GM23338 (cell line): ENCODE measurements around the gene CLEC11A. TPM values are rescaled to one million over a fixed set of nuclear protein-coding genes. Genes with fewer than 3 reads are reported as not detected.
"Not testable (repeated sequence)": the region's sequence is repeated elsewhere in the genome, so short reads cannot be mapped to it uniquely, and the experiment has no call there.

Experiments used
- ATAC-seq: fragments of 200-7000 bp; cut with Tn5 transposase; 3 replicates; pipeline ENCODE4 v1.9.1; 2020
- DNase-seq: peaks from one replicate; pipeline ENCODE4 v3.0.0-alpha.2; 2015; ENCODE audit warnings: low spot score
- H2AFZ ChIP-seq: fragments of 200-600 bp; sonication (generic); 2 replicates; pipeline ENCODE4 v1.8.0; 2016; ENCODE audit warnings: antibody characterized with exemption, mild to moderate bottlenecking, moderate library complexity
- H3F3A ChIP-seq: fragments of 200-600 bp; sonication (generic); replicated peaks from 2 replicates; pipeline ENCODE4 v1.8.0; 2017; ENCODE audit warnings: antibody characterized with exemption, mixed run types, low read depth
- H3K27ac ChIP-seq: fragments of 200-600 bp; sonication (generic); 2 replicates; pipeline ENCODE4 v1.6.1; 2016; ENCODE audit warnings: low read depth
- H3K27me3 ChIP-seq: fragments of 200-600 bp; sonication (generic); 2 replicates; pipeline ENCODE4 v1.8.0; 2016; ENCODE audit warnings: mild to moderate bottlenecking, mixed run types, moderate library complexity; ENCODE audit not compliant: insufficient read depth
- H3K36me3 ChIP-seq: fragments of 200-600 bp; sonication (generic); 2 replicates; pipeline ENCODE4 v1.8.0; 2016; ENCODE audit warnings: mild to moderate bottlenecking; ENCODE audit not compliant: insufficient read depth
- H3K4me1 ChIP-seq: fragments of 200-600 bp; sonication (generic); 2 replicates; pipeline ENCODE4 v1.8.0; 2016; ENCODE audit warnings: mild to moderate bottlenecking, moderate library complexity; ENCODE audit not compliant: insufficient read depth
- H3K4me2 ChIP-seq: fragments of 200-600 bp; sonication (generic); 2 replicates; pipeline ENCODE4 v1.7.1; 2017; ENCODE audit warnings: mixed run types
- H3K4me3 ChIP-seq: fragments of 200-600 bp; sonication (generic); 2 replicates; pipeline ENCODE4 v1.6.1; 2016; ENCODE audit warnings: mixed run types
- H3K79me2 ChIP-seq: fragments of 200-600 bp; sonication (generic); replicated peaks from 2 replicates; pipeline ENCODE4 v1.8.0; 2017; ENCODE audit warnings: mild to moderate bottlenecking; ENCODE audit not compliant: insufficient read depth
- H3K9me2 ChIP-seq: fragments of 200-600 bp; sonication (generic); 2 replicates; pipeline ENCODE4 v1.8.0; 2017; ENCODE audit not compliant: insufficient read depth
- H4K20me1 ChIP-seq: fragments of 200-600 bp; sonication (generic); replicated peaks from 2 replicates; pipeline ENCODE4 v1.8.0; 2017; ENCODE audit warnings: mild to moderate bottlenecking; ENCODE audit not compliant: insufficient read depth
- H3K27ac Mint-ChIP-seq: 2 replicates; pipeline ENCODE4 v1.8.0; 2020; ENCODE audit warnings: inconsistent platforms, mild to moderate bottlenecking, moderate library complexity, mixed read lengths
- H3K27me3 Mint-ChIP-seq: 3 replicates; pipeline ENCODE4 v1.8.0; 2022; ENCODE audit warnings: low read depth, mild to moderate bottlenecking, moderate library complexity, mixed read lengths, inconsistent platforms; ENCODE audit not compliant: insufficient read depth, poor library complexity
- H3K36me3 Mint-ChIP-seq: 3 replicates; pipeline ENCODE4 v1.8.0; 2021; ENCODE audit warnings: low read depth, mild to moderate bottlenecking, inconsistent platforms, moderate library complexity, mixed read lengths
- H3K4me1 Mint-ChIP-seq: 3 replicates; pipeline ENCODE4 v1.8.0; 2020; ENCODE audit warnings: mild to moderate bottlenecking, inconsistent platforms, mixed read lengths
- H3K4me3 Mint-ChIP-seq: 3 replicates; pipeline ENCODE4 v1.8.0; 2021; ENCODE audit warnings: moderate library complexity, mild to moderate bottlenecking, inconsistent platforms, mixed read lengths
- H3K9me3 Mint-ChIP-seq: 3 replicates; pipeline ENCODE4 v1.8.0; 2020; ENCODE audit warnings: moderate library complexity, mild to moderate bottlenecking, inconsistent platforms, mixed read lengths
- CREB1 ChIP-seq: fragments of 250-450 bp; sonication (Bioruptor Pico); IDR thresholded peaks from 2 replicates; pipeline ENCODE4 v1.5.0; 2020; ENCODE audit warnings: low read depth, mild to moderate bottlenecking, moderate library complexity
- EZH2 ChIP-seq: fragments of 200-600 bp; sonication (generic); IDR thresholded peaks from one replicate; pipeline ENCODE4 v1.8.0; 2017; ENCODE audit warnings: antibody characterized with exemption, mild to moderate bottlenecking, low read depth; ENCODE audit not compliant: unreplicated experiment
- ZNF114 ChIP-seq: fragments of 250-450 bp; sonication (Bioruptor Pico); IDR thresholded peaks from 2 replicates; pipeline ENCODE4 v1.5.0; 2020; ENCODE audit warnings: mild to moderate bottlenecking, moderate library complexity
- polyA plus RNA-seq: library from polyadenylated mRNA; unstranded; fragments of >200 nt; fragmentation: Nextera tagmentation; extraction: Ambion mirVana; gene quantifications from 2 replicates; pipeline ENCODE4 v1.2.1, GENCODE V29; 2016
- total RNA-seq: library from RNA; depleted of rRNA; stranded (reverse); fragments of >200 nt; shearing (Covaris generic); gene quantifications from 2 replicates; pipeline ENCODE4 v1.2.3, GENCODE V29; 2014

The CLEC11A gene
- total and polyA plus RNA-seq, 2 experiments from 2014 or later = 8.0 to 15.5 TPM

- H3K4me3 ChIP-seq, H3K79me2 ChIP-seq, ATAC-seq, H2AFZ ChIP-seq, H3F3A ChIP-seq, H3K4me1 Mint-ChIP-seq, H4K20me1 ChIP-seq, H3K27me3 Mint-ChIP-seq, H3K27ac Mint-ChIP-seq, DNase-seq, H3K4me3 Mint-ChIP-seq, H3K4me2 ChIP-seq, H3K27me3 ChIP-seq, H3K9me2 ChIP-seq, H3K4me1 ChIP-seq, H3K36me3 ChIP-seq, H3K27ac ChIP-seq: not testable (repeated sequence)
- Mint-ChIP-seq H3K9me3 (peaks cover 91% of the 10 kb centered on the region), H3K36me3 (peaks cover 26% of the 10 kb centered on the region)
Measured at GRCh38 chr19:50766746-50767145, 43.6 kb downstream of the CLEC11A start.

DNA sequence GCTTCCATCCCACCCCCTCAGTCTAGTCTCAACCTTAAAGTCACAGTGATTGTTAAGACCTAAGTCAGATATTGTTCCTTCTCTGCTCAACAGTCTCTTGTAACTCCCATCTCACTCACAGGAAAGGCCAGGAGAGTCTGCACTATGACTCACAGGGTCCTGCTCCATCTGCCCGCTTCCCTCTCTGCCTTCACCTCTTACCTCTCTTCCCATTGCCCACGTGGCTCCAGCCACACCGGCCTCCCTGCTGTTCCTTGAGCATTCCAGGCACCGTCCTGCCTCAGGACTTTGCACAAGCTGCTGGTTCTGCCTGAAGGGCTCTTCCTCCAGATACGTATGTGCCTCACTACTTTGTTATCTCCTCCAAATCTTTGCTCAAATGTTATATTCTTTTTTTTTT is 44.1 kb downstream of the CLEC11A start:
- H3K4me3 Mint-ChIP-seq = not testable (repeated sequence)

DNA sequence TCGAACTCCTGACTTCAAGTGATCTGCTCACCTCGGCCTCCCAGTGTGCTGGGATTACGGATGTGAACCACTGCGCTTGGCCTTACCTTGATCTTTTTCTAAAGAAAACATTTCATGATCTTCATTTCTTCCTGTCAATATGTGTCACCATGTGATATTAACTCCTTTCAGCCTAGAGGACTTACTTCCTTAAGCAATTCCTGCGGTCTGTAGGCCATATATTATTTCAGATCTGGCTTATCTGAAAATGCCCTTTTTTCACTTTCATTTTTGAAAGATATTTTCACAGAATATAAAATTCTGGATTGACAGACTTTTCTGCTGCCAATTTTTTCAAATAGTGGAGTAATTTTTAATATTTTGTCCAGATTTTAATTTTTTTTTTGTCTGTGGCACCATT is 45.1 kb downstream of the CLEC11A start:
- no peak for TF ChIP-seq ZNF114 (CRISPR knock-in tag)
- TF ChIP-seq CREB1 (CRISPR knock-in tag) = no peak
- no peak for TF ChIP-seq EZH2
- H3K27me3 Mint-ChIP-seq = peaks cover 1% of the 10 kb centered on the region
- Histone ChIP-seq H3K27me3 (no peaks in the 10 kb centered on the region), H3K79me2 (no peaks in the 10 kb centered on the region), H4K20me1 (no peaks in the 10 kb centered on the region), H3F3A (no peaks in the 10 kb centered on the region), H3K9me2 (no peaks in the 10 kb centered on the region), H3K27ac (no peak overlapping the region), H3K4me3 (no peak overlapping the region), H3K36me3 (no peaks in the 10 kb centered on the region), H3K4me1 (no peaks in the 10 kb centered on the region), H3K4me2 (no peak overlapping the region), H2AFZ (no peak overlapping the region)
- no peak overlapping the region for H3K27ac Mint-ChIP-seq
- no peaks in the 10 kb centered on the region; the same call in 2 of the 3 replicates for H3K4me1 Mint-ChIP-seq
- H3K4me3 Mint-ChIP-seq = no peak overlapping the region
- ATAC-seq (no peak), DNase-seq (no peak)
- peaks cover 95% of the 10 kb centered on the region for H3K9me3 Mint-ChIP-seq
- H3K36me3 Mint-ChIP-seq = peaks cover 26% of the 10 kb centered on the region

More for the DNA sequence above, 44.1 kb downstream of the CLEC11A start:
- H3K9me3 Mint-ChIP-seq = peaks cover 90% of the 10 kb centered on the region
- H4K20me1 ChIP-seq, H3K79me2 ChIP-seq, H3K27ac Mint-ChIP-seq, DNase-seq, H3K9me2 ChIP-seq, H3K36me3 ChIP-seq, H3K4me3 ChIP-seq, H3K4me1 ChIP-seq, ATAC-seq, H3F3A ChIP-seq, H3K27me3 Mint-ChIP-seq, H3K4me1 Mint-ChIP-seq, H2AFZ ChIP-seq, H3K27ac ChIP-seq, H3K27me3 ChIP-seq, H3K4me2 ChIP-seq: not testable (repeated sequence)
- peaks cover 26% of the 10 kb centered on the region for H3K36me3 Mint-ChIP-seq

- DNase-seq, ATAC-seq, H3K9me2 ChIP-seq, H2AFZ ChIP-seq, H3K4me3 ChIP-seq, H3K4me1 Mint-ChIP-seq, H4K20me1 ChIP-seq, H3K4me3 Mint-ChIP-seq, H3K36me3 ChIP-seq, H3K79me2 ChIP-seq, H3K4me1 ChIP-seq, H3K27me3 Mint-ChIP-seq, H3K27ac Mint-ChIP-seq, H3K4me2 ChIP-seq, H3F3A ChIP-seq, H3K27ac ChIP-seq: not testable (repeated sequence)
- peaks cover 32% of the 10 kb centered on the region for H3K36me3 Mint-ChIP-seq
- H3K9me3 Mint-ChIP-seq = peaks cover 97% of the 10 kb centered on the region
- peaks cover 16% of the 10 kb centered on the region for H3K27me3 ChIP-seq
Measured at GRCh38 chr19:50770164-50770563, 47.0 kb downstream of the CLEC11A start, which contains the start of gene GPR32. TSS of gene GPR32 (plus strand) at chr19:50770464. CDS start at chr19:50770601, 137 bp downstream.
